HCT116 (cell line): ENCODE measurements around the gene KCTD15. TPM values are rescaled to one million over a fixed set of nuclear protein-coding genes. Genes with fewer than 3 reads are reported as not detected.
A peak's percentile ranks its signal among the peaks of the same experiment; 100 is the strongest.

Experiments
- ATAC-seq: fragments of 200-7000 bp; cut with Tn5 transposase; 2 replicates; pipeline ENCODE4 v1.9.1; 2020; ENCODE audit warnings: mild to moderate bottlenecking, moderate library complexity
- BruUV-seq: library from RNA; stranded (reverse); fragments of 400-500 nt; replicated peaks from 2 replicates; lab custom pipeline; 2021; lab: Mats Ljungman, UMichigan
- CTCF ChIA-PET: fragments of 300-600 bp; sonication (Branson Sonifier 250); formaldehyde crosslinking; loops from one replicate; lab custom pipeline; 2021; ENCODE audit warnings: antibody characterized with exemption; lab: Charles Lee
- POLR2A ChIA-PET: fragments of 300-600, 350-600 bp; sonication (Branson Sonifier 250); formaldehyde crosslinking; loops from one replicate; lab custom pipeline; 2021; ENCODE audit warnings: antibody characterized with exemption; lab: Charles Lee
- RAD21 ChIA-PET, 2 experiments: fragments of 300-600 bp; sonication (Branson Sonifier 250); formaldehyde crosslinking; loops; one replicate each; lab custom pipeline; 2023; ENCODE audit warnings: low total read pairs in 2 of 2; ENCODE audit not compliant: uncharacterized antibody in 2 of 2, unreplicated experiment in 2 of 2, low non-redundant PET in 1 of 2; lab: Charles Lee
- DNase-seq: peaks from one replicate; pipeline ENCODE4 v3.0.0-alpha.2; 2010; ENCODE audit warnings: low read depth, low spot score
- H2AFZ ChIP-seq: fragments of 200-600 bp; shearing (Covaris generic), sonication (generic); 2 replicates; pipeline ENCODE4 v1.6.1; 2017; ENCODE audit warnings: low read depth, mixed run types, mixed read lengths, antibody characterized with exemption, low read length; ENCODE audit not compliant: poor library complexity, severe bottlenecking
- H3K27ac ChIP-seq: 2 replicates; pipeline ENCODE4 v1.5.1; 2012; ENCODE audit warnings: low read depth, low read length
- H3K27me3 ChIP-seq: fragments of 200-600 bp; sonication (generic); 2 replicates; pipeline ENCODE4 v1.6.1; 2016; ENCODE audit warnings: mixed run types, low read length, mixed read lengths; ENCODE audit not compliant: insufficient read depth
- H3K36me3 ChIP-seq, 2 experiments: fragments of 200-500 bp in 1 of 2; fragments of 200-600 bp in 1 of 2; sonication (Bioruptor generic) in 1 of 2; sonication (generic) in 1 of 2; 2 replicates each; pipeline versions ENCODE4 v1.5.1 to v1.6.1; 2014 to 2016; ENCODE audit warnings: low read length in 2 of 2, inconsistent platforms in 1 of 2, mixed read lengths in 1 of 2, mixed run types in 1 of 2; ENCODE audit not compliant: insufficient read depth in 2 of 2, control insufficient read depth in 1 of 2
- H3K4me1 ChIP-seq, 2 experiments: fragments of 200-600 bp in 1 of 2; sonication (generic) in 1 of 2; 2 replicates each; pipeline versions ENCODE4 v1.5.1 to v1.6.1; 2012 to 2017; ENCODE audit warnings: low read length in 2 of 2, inconsistent platforms in 1 of 2, mild to moderate bottlenecking in 1 of 2, mixed read lengths in 1 of 2, mixed run types in 1 of 2, moderate library complexity in 1 of 2; ENCODE audit not compliant: insufficient read depth in 2 of 2, control insufficient read depth in 1 of 2
- H3K4me2 ChIP-seq: fragments of 200-600 bp; sonication (generic); 2 replicates; pipeline ENCODE4 v1.6.1; 2017; ENCODE audit warnings: mixed run types, low read length, mixed read lengths
- H3K4me3 ChIP-seq, 2 experiments: fragments of 200-600 bp in 1 of 2; sonication (generic) in 1 of 2; replicated peaks in 1 of 2; 2 replicates each; pipeline ENCODE4 v1.5.1; 2011 to 2016; ENCODE audit warnings: low read length in 2 of 2, control low read depth in 1 of 2, low read depth in 1 of 2, mild to moderate bottlenecking in 1 of 2, mixed read lengths in 1 of 2, mixed run types in 1 of 2
- H3K79me2 ChIP-seq: fragments of 200-600 bp; sonication (generic); 2 replicates; pipeline ENCODE4 v1.6.1; 2017; ENCODE audit warnings: mild to moderate bottlenecking, mixed run types, low read length, moderate library complexity, mixed read lengths; ENCODE audit not compliant: insufficient read depth
- H3K9ac ChIP-seq: fragments of 200-600 bp; sonication (generic); 2 replicates; pipeline ENCODE4 v1.6.1; 2016; ENCODE audit warnings: low read length, mixed read lengths
- H3K9me2 ChIP-seq: fragments of 200-600 bp; sonication (generic), shearing (Covaris generic); 2 replicates; pipeline ENCODE4 v1.6.1; 2017; ENCODE audit warnings: mixed run types, mild to moderate bottlenecking, moderate library complexity; ENCODE audit not compliant: insufficient read depth
- H3K9me3 ChIP-seq, 2 experiments: fragments of 200-500 bp in 1 of 2; fragments of 200-600 bp in 1 of 2; sonication (Bioruptor generic) in 1 of 2; sonication (generic) in 1 of 2; 2 replicates each; pipeline ENCODE4 v1.6.1; 2014 to 2017; ENCODE audit warnings: low read length in 2 of 2, mixed read lengths in 2 of 2, inconsistent platforms in 1 of 2, low read depth in 1 of 2, mild to moderate bottlenecking in 1 of 2, mixed run types in 1 of 2, moderate library complexity in 1 of 2; ENCODE audit not compliant: control insufficient read depth in 1 of 2, insufficient read depth in 1 of 2
- H4K20me1 ChIP-seq: fragments of 200-600 bp; sonication (generic), shearing (Covaris generic); 2 replicates; pipeline ENCODE4 v1.6.1; 2017; ENCODE audit warnings: mixed run types, mild to moderate bottlenecking, moderate library complexity; ENCODE audit not compliant: insufficient read depth
- CBX3 ChIP-seq: IDR thresholded peaks from 2 replicates; pipeline ENCODE4 v1.6.1; 2012; ENCODE audit warnings: low read depth
- EGR1 ChIP-seq: IDR thresholded peaks from 2 replicates; pipeline ENCODE4 v1.6.1; 2012; ENCODE audit warnings: low read depth
- JUND ChIP-seq: IDR thresholded peaks from 2 replicates; pipeline ENCODE4 v1.6.1; 2012
- POLR2A ChIP-seq: IDR thresholded peaks from 2 replicates; pipeline ENCODE4 v1.7.0; 2011; ENCODE audit warnings: borderline replicate concordance; ENCODE audit not compliant: insufficient read depth, insufficient read length; ENCODE audit errors: extremely low read depth
- POLR2AphosphoS5 ChIP-seq: IDR thresholded peaks from 2 replicates; pipeline ENCODE4 v1.6.1; 2011; ENCODE audit warnings: mild to moderate bottlenecking, low read depth, low read length, moderate library complexity
- RAD21 ChIP-seq: IDR thresholded peaks from 2 replicates; pipeline ENCODE4 v1.6.1; 2012; ENCODE audit warnings: low read depth, mild to moderate bottlenecking
- SIN3A ChIP-seq: IDR thresholded peaks from 2 replicates; pipeline ENCODE4 v1.6.1; 2012; ENCODE audit warnings: low read depth
- SP1 ChIP-seq: IDR thresholded peaks from 2 replicates; pipeline ENCODE4 v1.6.1; 2012; ENCODE audit warnings: low read depth
- TCF7L2 ChIP-seq: IDR thresholded peaks from 2 replicates; pipeline ENCODE4 v1.7.0; 2011; ENCODE audit warnings: borderline replicate concordance, inconsistent platforms; ENCODE audit not compliant: insufficient read depth, insufficient read length; ENCODE audit errors: extremely low read depth
- ZNF274 ChIP-seq: fragments of 200-500 bp; sonication (Bioruptor generic); IDR thresholded peaks from 2 replicates; pipeline ENCODE4 v1.6.1; 2014; ENCODE audit warnings: mild to moderate bottlenecking, low read depth, low read length, inconsistent platforms
- intact Hi-C: fragments of 100-400 bp; cut with micrococcal nuclease; formaldehyde crosslinking; loops from 2 replicates; pipeline ENCODE4 v1.10.0; 2022
- total RNA-seq: library from RNA; stranded (reverse); gene quantifications from one replicate; pipeline ENCODE4 v1.2.1, GENCODE V29; 2021; ENCODE audit not compliant: unreplicated experiment
- TF ChIP-seq, protein P1 (sequence below), 3 experiments: fragments of 200-600 bp in 1 of 3; sonication (generic) in 1 of 3; IDR thresholded peaks in 2 of 3; conservative IDR thresholded peaks in 1 of 3; 2 replicates each; pipeline ENCODE4 v1.5.1; 2012 to 2017; ENCODE audit warnings: low read depth in 2 of 3, low read length in 2 of 3, antibody characterized with exemption in 1 of 3, borderline replicate concordance in 1 of 3, control low read depth in 1 of 3, mild to moderate bottlenecking in 1 of 3, mixed read lengths in 1 of 3, mixed run types in 1 of 3, moderate library complexity in 1 of 3; ENCODE audit not compliant: insufficient read depth in 1 of 3
- TF ChIP-seq, protein P2 (sequence below): IDR thresholded peaks from 2 replicates; pipeline ENCODE4 v1.6.1; 2012; ENCODE audit warnings: low read depth

The KCTD15 gene
- total RNA-seq, 1 experiment from 2014 or later = 29.2 TPM

DNA sequence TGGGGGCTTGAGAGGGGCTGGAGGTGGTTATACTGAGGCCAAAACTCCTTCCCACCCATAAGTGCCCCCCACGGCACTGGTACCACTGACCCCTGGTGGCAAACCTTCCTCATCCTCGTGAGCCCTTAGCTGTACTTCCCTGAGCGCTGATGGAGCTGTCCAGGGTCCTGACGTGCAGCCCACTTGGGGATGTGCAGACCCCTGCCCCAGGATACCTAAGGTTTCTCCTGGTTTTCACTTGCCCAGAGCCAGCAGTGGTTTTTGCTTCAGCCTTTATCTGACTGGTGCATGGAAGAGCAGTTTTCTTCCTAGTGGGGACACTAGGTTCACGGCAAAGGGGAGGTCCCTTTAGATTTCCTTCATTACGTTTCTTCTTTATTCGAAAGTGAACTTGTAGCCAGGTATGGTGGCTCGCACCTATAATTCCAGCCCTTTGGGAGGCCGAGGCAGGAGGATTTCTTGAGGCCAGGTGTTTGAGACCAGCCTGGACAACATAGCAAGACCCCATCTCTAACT is 28.7 kb upstream of the KCTD15 start:
- H3K9me3 ChIP-seq = no peaks in the 10 kb centered on the region
- H3K36me3 ChIP-seq = no peaks in the 10 kb centered on the region
- ATAC-seq = no peak
- no peak overlapping the region for H3K9ac ChIP-seq
- TF ChIP-seq ZNF274 (no peak), EGR1 (no peak), POLR2A (no peak), RAD21 (peak; percentile 26; the same call in 1 of the 2 replicates), CBX3 (no peak), SP1 (no peak), POLR2AphosphoS5 (no peak), TCF7L2 (no peak), SIN3A (no peak), JUND (no peak)
- TF ChIP-seq, protein P1, sequence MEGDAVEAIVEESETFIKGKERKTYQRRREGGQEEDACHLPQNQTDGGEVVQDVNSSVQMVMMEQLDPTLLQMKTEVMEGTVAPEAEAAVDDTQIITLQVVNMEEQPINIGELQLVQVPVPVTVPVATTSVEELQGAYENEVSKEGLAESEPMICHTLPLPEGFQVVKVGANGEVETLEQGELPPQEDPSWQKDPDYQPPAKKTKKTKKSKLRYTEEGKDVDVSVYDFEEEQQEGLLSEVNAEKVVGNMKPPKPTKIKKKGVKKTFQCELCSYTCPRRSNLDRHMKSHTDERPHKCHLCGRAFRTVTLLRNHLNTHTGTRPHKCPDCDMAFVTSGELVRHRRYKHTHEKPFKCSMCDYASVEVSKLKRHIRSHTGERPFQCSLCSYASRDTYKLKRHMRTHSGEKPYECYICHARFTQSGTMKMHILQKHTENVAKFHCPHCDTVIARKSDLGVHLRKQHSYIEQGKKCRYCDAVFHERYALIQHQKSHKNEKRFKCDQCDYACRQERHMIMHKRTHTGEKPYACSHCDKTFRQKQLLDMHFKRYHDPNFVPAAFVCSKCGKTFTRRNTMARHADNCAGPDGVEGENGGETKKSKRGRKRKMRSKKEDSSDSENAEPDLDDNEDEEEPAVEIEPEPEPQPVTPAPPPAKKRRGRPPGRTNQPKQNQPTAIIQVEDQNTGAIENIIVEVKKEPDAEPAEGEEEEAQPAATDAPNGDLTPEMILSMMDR (IDR thresholded peaks at IDR 0.05 in 2 of 3, conservative IDR thresholded peaks at IDR 0.05 in 1 of 3; ENCODE audit: borderline replicate concordance in 1 of 3, insufficient read depth in 1 of 3, low read depth in 2 of 3, low read length in 2 of 3) = peak in 2 of 3 experiments; percentile 26 to 28; a peak in 4 of 6 replicates
- TF ChIP-seq, protein P2, sequence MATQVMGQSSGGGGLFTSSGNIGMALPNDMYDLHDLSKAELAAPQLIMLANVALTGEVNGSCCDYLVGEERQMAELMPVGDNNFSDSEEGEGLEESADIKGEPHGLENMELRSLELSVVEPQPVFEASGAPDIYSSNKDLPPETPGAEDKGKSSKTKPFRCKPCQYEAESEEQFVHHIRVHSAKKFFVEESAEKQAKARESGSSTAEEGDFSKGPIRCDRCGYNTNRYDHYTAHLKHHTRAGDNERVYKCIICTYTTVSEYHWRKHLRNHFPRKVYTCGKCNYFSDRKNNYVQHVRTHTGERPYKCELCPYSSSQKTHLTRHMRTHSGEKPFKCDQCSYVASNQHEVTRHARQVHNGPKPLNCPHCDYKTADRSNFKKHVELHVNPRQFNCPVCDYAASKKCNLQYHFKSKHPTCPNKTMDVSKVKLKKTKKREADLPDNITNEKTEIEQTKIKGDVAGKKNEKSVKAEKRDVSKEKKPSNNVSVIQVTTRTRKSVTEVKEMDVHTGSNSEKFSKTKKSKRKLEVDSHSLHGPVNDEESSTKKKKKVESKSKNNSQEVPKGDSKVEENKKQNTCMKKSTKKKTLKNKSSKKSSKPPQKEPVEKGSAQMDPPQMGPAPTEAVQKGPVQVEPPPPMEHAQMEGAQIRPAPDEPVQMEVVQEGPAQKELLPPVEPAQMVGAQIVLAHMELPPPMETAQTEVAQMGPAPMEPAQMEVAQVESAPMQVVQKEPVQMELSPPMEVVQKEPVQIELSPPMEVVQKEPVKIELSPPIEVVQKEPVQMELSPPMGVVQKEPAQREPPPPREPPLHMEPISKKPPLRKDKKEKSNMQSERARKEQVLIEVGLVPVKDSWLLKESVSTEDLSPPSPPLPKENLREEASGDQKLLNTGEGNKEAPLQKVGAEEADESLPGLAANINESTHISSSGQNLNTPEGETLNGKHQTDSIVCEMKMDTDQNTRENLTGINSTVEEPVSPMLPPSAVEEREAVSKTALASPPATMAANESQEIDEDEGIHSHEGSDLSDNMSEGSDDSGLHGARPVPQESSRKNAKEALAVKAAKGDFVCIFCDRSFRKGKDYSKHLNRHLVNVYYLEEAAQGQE = peak; percentile 94
- TF ChIP-seq, all 23 proteins: peak for 3
- H4K20me1 ChIP-seq = no peaks in the 10 kb centered on the region
- ChIA-PET RAD21 (interaction anchor here (1.0 to 2.2 kb wide), 4 partner anchors 337 to 352 kb away, joined by 3 to 5 read pairs (median 4); no protein-coding TSS in a partner anchor), CTCF (interaction anchor here (1.2 to 6.1 kb wide), 5 partner anchors 10 to 354 kb away, joined by 3 to 52 read pairs (median 7); no protein-coding TSS in a partner anchor), POLR2A (no interaction called here)
- H3K4me1 ChIP-seq = no peaks in the 10 kb centered on the region
- no peak overlapping the region for H3K4me3 ChIP-seq
- H3K79me2 ChIP-seq = no peaks in the 10 kb centered on the region
- H3K27me3 ChIP-seq = peaks cover 21% of the 10 kb centered on the region
- no peak overlapping the region for H2AFZ ChIP-seq
- no TSS peak for BruUV-seq
- no peaks in the 10 kb centered on the region for H3K9me2 ChIP-seq
- intact Hi-C loops = no loop called here
- DNase-seq = no peak
- H3K4me2 ChIP-seq = no peak overlapping the region
- no peak overlapping the region for H3K27ac ChIP-seq
